NCI-H460 (cell line): Measurements from ENCODE around the gene GOSR2. TPM values are rescaled to one million over a fixed set of nuclear protein-coding genes. Genes with fewer than 3 reads are reported as not detected.

Experiments used
- DNase-seq: peaks from one replicate; pipeline ENCODE4 v3.0.0-alpha.2; 2016; ENCODE audit warnings: low read depth; ENCODE audit errors: extremely low read depth
- total RNA-seq: library from RNA; depleted of rRNA; stranded (reverse); fragments of >200 nt; shearing (Covaris generic); gene quantifications from 2 replicates; pipeline ENCODE4 v1.2.3, GENCODE V29; 2014

GOSR2 gene
- total RNA-seq, 1 experiment from 2014 or later = 29.0 TPM

DNA sequence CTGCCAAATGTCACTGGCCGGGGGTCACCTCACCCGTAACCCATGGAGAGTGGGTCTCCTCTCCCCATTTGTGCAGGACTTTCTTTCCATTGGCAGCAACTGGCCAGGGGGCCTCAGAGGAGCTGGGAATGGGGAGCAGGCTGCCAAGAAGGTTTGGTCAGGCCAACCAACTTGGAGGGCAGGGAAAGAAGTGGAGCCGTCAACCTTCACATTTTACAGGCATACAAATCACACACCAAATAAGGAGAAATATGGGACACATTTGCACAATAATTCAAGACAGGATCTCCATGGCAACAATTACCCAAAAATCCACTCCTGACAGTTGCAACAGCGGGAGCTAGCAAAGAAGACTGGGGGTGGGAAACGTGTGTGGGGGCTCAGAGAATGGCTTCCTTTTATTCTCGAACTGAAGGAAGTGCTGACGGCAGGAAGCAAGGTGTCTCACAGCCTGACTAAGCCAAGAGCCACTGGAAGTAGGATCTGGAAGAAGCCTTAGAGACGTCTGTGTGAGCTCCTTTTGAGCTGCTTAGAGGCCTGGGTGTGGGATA, 35.2 kb downstream of the GOSR2 start:
- DNase-seq = no peak

DNA sequence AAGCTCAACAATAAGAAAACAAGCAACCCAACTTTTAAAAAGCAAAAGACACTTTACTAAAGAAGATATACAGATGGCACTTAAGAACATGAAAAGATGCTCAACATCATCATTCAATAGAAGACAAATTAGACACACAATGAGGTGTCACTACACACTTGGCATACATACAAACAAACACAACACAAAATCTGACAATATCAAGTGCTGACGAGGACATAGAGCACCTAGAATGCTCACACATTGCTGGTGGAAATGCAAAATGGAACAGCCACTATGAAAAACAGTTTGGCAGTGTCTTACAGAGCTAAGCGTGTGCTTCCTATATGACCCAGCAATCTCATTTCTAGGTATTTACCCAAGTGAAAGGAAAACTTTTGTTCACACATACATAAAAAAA, 37.2 kb downstream of the GOSR2 start:
- DNase-seq = no peak

- DNase-seq = no peak
Measured at GRCh38 chr17:46962374-46962790, 39.4 kb downstream of the GOSR2 start.

GRCh38 chr17:46963571-46963970, 40.6 kb downstream of the GOSR2 start:
- DNase-seq = no peak

- DNase-seq = peak; percentile 15
Measured at GRCh38 chr17:46964315-46965265, 41.6 kb downstream of the GOSR2 start.

DNA sequence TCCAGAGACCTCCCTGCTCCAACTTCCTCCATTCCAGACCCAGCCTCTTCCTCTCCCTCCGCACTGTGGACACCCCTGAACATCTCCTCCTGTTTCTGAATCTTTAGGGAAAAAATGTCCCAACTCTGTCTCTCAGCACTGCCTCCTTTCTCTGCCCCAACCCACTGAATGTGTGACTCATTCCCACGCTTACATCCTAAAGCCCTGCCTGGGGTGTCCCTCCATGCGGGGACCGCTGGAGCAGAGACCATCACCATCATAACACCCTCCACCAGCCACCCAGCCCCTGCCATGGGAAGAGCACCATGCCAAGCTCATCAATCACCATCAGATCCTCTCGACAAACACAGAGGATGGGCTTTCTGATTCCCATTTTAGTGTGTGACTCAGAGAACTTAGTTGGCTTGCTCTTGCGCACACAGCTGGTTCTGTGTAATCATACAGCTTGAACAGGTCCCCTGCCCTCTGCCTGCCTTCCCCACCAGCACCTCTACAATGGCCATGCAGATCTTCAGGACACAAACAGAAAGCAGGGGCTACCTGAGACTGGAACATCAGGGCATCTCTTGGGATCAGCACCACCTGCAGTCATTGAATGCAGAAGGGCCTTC, 45.4 kb downstream of the GOSR2 start:
- no peak for DNase-seq

DNA sequence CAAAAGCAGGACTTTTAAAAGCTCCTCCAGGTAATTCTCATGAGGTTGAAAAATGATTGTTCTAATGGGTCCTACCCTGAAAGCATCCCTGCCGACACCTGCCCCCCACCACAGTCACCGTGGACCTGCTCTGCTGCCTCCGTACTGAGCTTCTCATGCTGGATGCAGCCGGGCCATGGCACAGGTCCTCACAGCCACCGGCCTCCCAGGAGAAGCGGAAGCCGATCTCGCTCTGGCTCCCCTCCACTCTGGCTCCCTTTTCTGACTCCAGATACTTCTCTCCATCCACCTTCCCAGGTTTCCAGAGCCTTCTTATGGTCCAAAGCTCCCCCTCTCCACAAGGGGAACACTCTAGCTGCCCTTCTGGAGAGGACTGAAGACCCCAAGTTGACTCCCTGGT, 45.9 kb downstream of the GOSR2 start:
- no peak for DNase-seq

- no peak for DNase-seq
Measured at GRCh38 chr17:46971647-46972300, 48.8 kb downstream of the GOSR2 start.

DNA sequence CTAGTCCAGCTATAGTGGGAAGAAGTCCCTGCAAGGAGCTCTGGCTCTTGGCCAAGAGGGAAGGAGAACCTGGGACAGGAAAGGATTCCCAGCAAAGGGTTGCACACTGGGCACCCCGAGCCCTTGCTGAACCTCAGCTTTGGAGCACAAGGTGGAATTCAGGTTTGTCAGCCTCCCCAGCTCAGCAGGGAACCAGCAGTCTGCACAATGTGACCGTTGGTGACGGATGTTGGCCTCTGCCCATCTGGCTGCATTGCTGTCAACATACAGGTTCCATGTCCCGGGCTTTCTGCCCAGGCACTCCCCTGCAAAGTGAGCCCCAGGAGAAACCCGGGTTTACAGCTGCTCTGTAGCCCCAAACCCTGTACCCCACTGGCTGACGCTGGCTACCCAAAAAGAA, 49.4 kb downstream of the GOSR2 start:
- no peak for DNase-seq

DNA sequence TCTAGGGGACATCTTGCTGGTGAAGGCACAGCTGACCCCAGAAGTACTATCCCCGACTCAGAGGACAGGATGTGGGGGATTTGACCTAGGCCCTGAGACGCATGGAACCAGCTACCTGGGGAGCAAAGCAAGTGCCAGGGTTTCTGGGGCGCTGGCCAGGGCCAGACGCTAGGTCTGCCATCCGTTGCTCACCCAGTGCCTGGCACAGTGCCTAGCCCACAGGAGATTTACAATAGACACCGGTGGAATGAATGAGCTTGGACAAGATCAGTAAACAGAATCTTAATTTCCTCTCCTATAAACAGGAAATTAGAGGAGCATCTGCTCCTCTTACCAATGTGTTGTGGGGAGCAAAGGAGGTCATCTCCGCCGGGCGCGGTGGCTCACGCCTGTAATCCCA, 51.1 kb downstream of the GOSR2 start:
- DNase-seq = no peak

- DNase-seq = no peak
Measured at GRCh38 chr17:46975287-46975686, 52.3 kb downstream of the GOSR2 start.

GRCh38 chr17:46976626-46977270, 53.8 kb downstream of the GOSR2 start:
- DNase-seq = no peak

GRCh38 chr17:46977348-46977747, 54.4 kb downstream of the GOSR2 start:
- DNase-seq = peak; percentile 40

- DNase-seq = no peak
Measured at GRCh38 chr17:46977750-46978488, 55.0 kb downstream of the GOSR2 start.

GRCh38 chr17:46978489-46979146, 55.7 kb downstream of the GOSR2 start:
- DNase-seq = no peak

DNA sequence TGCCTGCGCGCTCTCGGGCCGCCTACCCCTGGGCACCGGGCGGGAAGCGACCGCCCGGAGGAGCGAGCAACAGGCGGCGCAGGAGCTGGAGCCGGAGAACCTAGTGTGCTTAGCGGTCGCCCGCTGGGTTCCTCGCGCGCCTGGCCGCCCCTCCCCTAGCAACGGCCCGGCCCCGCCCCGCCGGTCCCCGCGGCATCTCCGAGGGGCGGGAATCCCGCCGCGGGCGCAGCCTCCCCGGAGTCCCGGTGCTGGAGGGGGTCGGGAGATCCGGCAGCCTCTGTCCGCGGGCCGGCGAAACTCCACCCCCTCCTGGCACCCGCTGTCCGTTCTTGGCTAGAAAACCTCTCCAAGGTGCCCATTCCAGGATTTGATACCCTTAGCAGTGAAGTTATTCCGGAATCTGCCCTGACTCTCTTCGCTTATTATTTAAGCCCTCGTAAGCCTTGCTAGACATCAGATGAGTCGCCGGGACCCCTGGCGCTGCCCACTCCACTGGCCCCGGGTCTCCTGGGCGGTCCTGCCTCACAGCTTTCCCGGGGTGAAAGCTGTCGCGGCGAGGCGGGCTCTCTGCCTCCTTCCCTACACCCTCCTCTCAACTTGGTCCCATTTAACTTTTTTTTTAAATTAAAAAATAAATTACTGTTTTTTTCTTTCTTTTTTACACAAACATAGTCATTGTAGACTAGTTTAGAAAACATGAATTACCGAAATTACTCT, 56.3 kb downstream of the GOSR2 start, which contains the start of gene RPRML:
TSS of gene RPRML (minus strand) at position 107 of the 717 bp plus-strand sequence. CDS start 246 bp downstream, outside the sequence.
- DNase-seq = no peak

DNA sequence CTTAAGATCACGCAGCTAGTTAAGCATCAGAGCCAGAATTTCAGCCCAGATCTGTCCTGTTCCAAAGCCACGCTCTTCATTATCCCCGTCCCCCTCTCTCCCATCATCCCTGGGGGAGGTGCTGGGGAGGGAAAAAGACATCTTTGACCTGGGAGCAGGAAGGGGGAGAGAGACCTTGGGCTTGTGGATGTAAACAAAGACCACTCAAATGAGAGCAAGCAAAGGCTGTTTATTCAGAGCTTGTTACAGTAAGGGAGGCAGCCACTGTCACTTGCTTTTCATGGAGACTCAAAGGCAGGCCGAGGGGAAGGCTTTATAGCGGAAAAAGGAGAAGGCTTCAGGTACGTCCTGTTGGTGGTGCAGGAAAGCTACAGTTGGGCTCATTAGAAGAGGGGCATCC, 59.6 kb downstream of the GOSR2 start:
- no peak for DNase-seq

GRCh38 chr17:46983782-46984181, 60.8 kb downstream of the GOSR2 start:
- no peak for DNase-seq

DNA sequence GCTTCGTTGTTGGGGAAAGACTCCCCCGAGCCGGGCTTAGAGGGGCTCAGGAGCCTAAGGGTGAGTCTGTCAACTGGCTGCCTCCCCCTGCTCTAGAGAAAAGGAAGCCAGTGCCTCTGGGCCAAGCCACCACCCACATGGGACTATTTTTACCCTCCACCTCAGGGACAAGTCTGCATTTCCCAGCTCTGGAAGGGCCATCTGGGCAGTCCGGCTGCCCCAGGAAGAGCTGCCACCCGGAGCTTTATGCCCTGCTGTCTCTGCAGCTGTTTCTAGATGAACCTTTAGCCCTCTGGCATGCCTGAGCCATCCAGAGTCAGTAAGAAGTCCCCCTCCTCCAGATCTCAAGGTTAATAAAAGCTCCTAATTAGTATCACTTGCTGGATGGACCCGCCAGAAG, 61.4 kb downstream of the GOSR2 start:
- no peak for DNase-seq
